ENCODE results near the gene WDR86. TPM values are rescaled to one million over a fixed set of nuclear protein-coding genes. Genes with fewer than 3 reads are reported as not detected.

Gene WDR86
- total and polyA plus RNA-seq, 2 of the 8 experiments (the other 6 are each of a cell fraction or from before 2014, with no cell fraction given): 12.7 to 15.8 TPM

- Histone ChIP-seq H3K9me3 (ENCODE audit: insufficient read depth in 2 of 2, low read depth in 1 of 2, low read length in 1 of 2) (no peaks in the 10 kb centered on the region), H4K5ac (ENCODE audit: insufficient read length, low read depth, low read length) (no peak overlapping the region), H2BK12ac (ENCODE audit: low read depth, low read length) (no peak overlapping the region), H3K14ac (ENCODE audit: insufficient read length) (no peak overlapping the region), H3K27me3 (replicated peaks in 1 of 4; ENCODE audit: control insufficient read depth in 3 of 4, extremely low read depth in 1 of 4, insufficient read depth in 3 of 4, low read length in 3 of 4) (peaks cover 0 to 12% (median 7%) of the 10 kb centered on the region in 4 experiments; a peak in 5 of 7 replicates), H3K4me3 (ENCODE audit: extremely low read depth in 1 of 4, insufficient read depth in 2 of 4, low read depth in 3 of 4, low read length in 4 of 4) (peak overlapping the region; percentile 20 to 62 (median 44)), H3K23ac (ENCODE audit: insufficient read length) (no peak overlapping the region), H4K91ac (replicated peaks; ENCODE audit: insufficient read length, low read length) (peak overlapping the region; percentile 65), H2BK120ac (replicated peaks; ENCODE audit: low read depth, low read length) (no peak overlapping the region), H3K9ac (replicated peaks in 1 of 4; ENCODE audit: extremely low read depth in 1 of 4, low read depth in 3 of 4, low read length in 3 of 4) (peak overlapping the region in 1 of 4 experiments; percentile 29; a peak in 2 of 7 replicates), H2BK5ac (ENCODE audit: low read depth, low read length) (0 out of 2 replicates have a peak overlapping the region, but pooled peaks have one; percentile 30), H4K8ac (ENCODE audit: extremely low read depth, insufficient read depth, low read length) (peak overlapping the region; percentile 80; the same call in 1 of the 2 replicates), H2BK15ac (ENCODE audit: low read length) (peak overlapping the region; percentile 72; the same call in 1 of the 2 replicates), H2AFZ (ENCODE audit: low read length) (no peak overlapping the region; the same call in 1 of the 2 replicates), H3K18ac (ENCODE audit: extremely low read depth, low read length) (peak overlapping the region; percentile 48), H3K36me3 (ENCODE audit: control insufficient read depth in 2 of 4, insufficient read depth in 4 of 4, low read length in 3 of 4) (no peaks in the 10 kb centered on the region), H3K4ac (replicated peaks; ENCODE audit: insufficient read length, low read depth, low read length) (no peak overlapping the region), H3K4me1 (replicated peaks in 1 of 4; ENCODE audit: control insufficient read depth in 3 of 4, insufficient read depth in 4 of 4, low read length in 3 of 4) (peaks cover 0 to 16% (median 7%) of the 10 kb centered on the region in 4 experiments; a peak in 5 of 7 replicates), H3K79me2 (ENCODE audit: control insufficient read depth in 1 of 2, insufficient read depth in 2 of 2, low read length in 2 of 2) (no peaks in the 10 kb centered on the region), H2AK5ac (ENCODE audit: low read depth, low read length) (no peak overlapping the region), H4K20me1 (replicated peaks in 1 of 2; ENCODE audit: control insufficient read depth in 1 of 2, insufficient read depth in 2 of 2, low read length in 2 of 2) (no peaks in the 10 kb centered on the region), H3K23me2 (ENCODE audit: low read depth, low read length) (no peaks in the 10 kb centered on the region; the same call in 1 of the 2 replicates), H3K27ac (ENCODE audit: low read depth, low read length) (no peak overlapping the region), H3K56ac (replicated peaks; ENCODE audit: insufficient read length, low read depth, low read length) (no peak overlapping the region), H2BK20ac (ENCODE audit: low read length) (peak overlapping the region; percentile 48; the same call in 1 of the 2 replicates), H3K79me1 (ENCODE audit: low read depth, low read length) (no peaks in the 10 kb centered on the region), H3K4me2 (ENCODE audit: insufficient read depth in 1 of 2, low read depth in 2 of 2, low read length in 2 of 2) (peak overlapping the region; percentile 62 to 95)
- 8% methylated on average over 50 of the region's 61 CpGs; no CpG with 5 or more reads in 1 of the 2 experiments for WGBS, 2 experiments (ENCODE audit: extremely low coverage in 1 of 2, insufficient coverage in 1 of 2, insufficient read length in 1 of 2, insufficient replicate concordance in 2 of 2, low coverage in 1 of 2, low lambda C conversion rate in 2 of 2, missing lambda C conversion rate in 1 of 2)
- DNase-seq (ENCODE audit: low read depth in 1 of 2, low spot score in 2 of 2): peak in 1 of 2 experiments; percentile 90
- POLR2A ChIA-PET (ENCODE audit: partially characterized antibody): interaction anchor here (1.0 to 2.3 kb wide), 7 partner anchors 8 to 80 kb away, joined by 3 to 8 read pairs (median 4); partner anchors contain the start of gene CRYGN
- CTCF ChIA-PET (ENCODE audit: partially characterized antibody): interaction anchor here (0.7 to 13.7 kb wide), 54 partner anchors 9 to 311 kb away, joined by 3 to 185 read pairs (median 4); partner anchors contain the start of gene CRYGN
- FAIRE-seq: no peak
- TF ChIP-seq TEAD4 (IDR thresholded peaks at IDR 0.05; ENCODE audit: low read depth, low read length) (no peak), MAX (IDR thresholded peaks at IDR 0.05) (peak; percentile 31; the same call in 1 of the 2 replicates), RXRA (IDR thresholded peaks at IDR 0.05; ENCODE audit: insufficient read depth, low read depth, low read length) (no peak), CHD1 (IDR thresholded peaks at IDR 0.05; ENCODE audit: low read depth, low read length) (no peak), BACH1 (IDR thresholded peaks at IDR 0.05; ENCODE audit: low read length) (no peak), BCL11A (IDR thresholded peaks at IDR 0.05; ENCODE audit: low read depth in 2 of 2, low read length in 2 of 2) (no peak), SIRT6 (IDR thresholded peaks at IDR 0.05; ENCODE audit: low read length) (no peak)
Measured at GRCh38 chr7:151448261-151449252, 38.7 kb upstream of the WDR86 start.
